Activated CD4-positive, alpha-beta T cell treated with anti-CD3 and anti-CD28 coated beads, Interleukin-2, amount 10 ng/mL, durations not matched to agents 7 days and 5 days (primary cell): Measurements from ENCODE around the gene PTPN13. TPM values are rescaled to one million over a fixed set of nuclear protein-coding genes. Genes with fewer than 3 reads are reported as not detected.

ENCODE experiments used
- CTCF ChIA-PET: fragments of 350-600 bp; sonication (Branson Sonifier 250); formaldehyde crosslinking; loops from one replicate; lab custom pipeline; 2021; ENCODE audit warnings: antibody characterized with exemption; lab: Charles Lee
- POLR2A ChIA-PET: fragments of 350-600 bp; sonication (Branson Sonifier 250); formaldehyde crosslinking; loops from one replicate; lab custom pipeline; 2021; ENCODE audit warnings: antibody characterized with exemption; lab: Charles Lee
- DNase-seq: peaks from one replicate; pipeline ENCODE4 v3.0.0-alpha.2; 2020
- H3K27ac Mint-ChIP-seq: one replicate; pipeline ENCODE4 v1.8.0; 2021; ENCODE audit warnings: mild to moderate bottlenecking, moderate library complexity, mixed read lengths
- H3K27me3 Mint-ChIP-seq: one replicate; pipeline ENCODE4 v1.8.0; 2021; ENCODE audit warnings: mixed read lengths
- H3K36me3 Mint-ChIP-seq: one replicate; pipeline ENCODE4 v1.8.0; 2021; ENCODE audit warnings: low read depth, mixed read lengths
- H3K4me1 Mint-ChIP-seq: one replicate; pipeline ENCODE4 v1.8.0; 2021; ENCODE audit warnings: mixed read lengths
- H3K4me3 Mint-ChIP-seq: one replicate; pipeline ENCODE4 v1.8.0; 2021; ENCODE audit warnings: mild to moderate bottlenecking, moderate library complexity, mixed read lengths
- H3K9me3 Mint-ChIP-seq: one replicate; pipeline ENCODE4 v1.8.0; 2021; ENCODE audit warnings: mixed read lengths
- total RNA-seq, 2 experiments: library from RNA; stranded (reverse); gene quantifications; one replicate each; pipeline ENCODE4 v1.2.3, GENCODE V29; 2021

PTPN13 gene
- total RNA-seq, 2 experiments from 2014 or later: 2.0 to 2.6 TPM

DNA sequence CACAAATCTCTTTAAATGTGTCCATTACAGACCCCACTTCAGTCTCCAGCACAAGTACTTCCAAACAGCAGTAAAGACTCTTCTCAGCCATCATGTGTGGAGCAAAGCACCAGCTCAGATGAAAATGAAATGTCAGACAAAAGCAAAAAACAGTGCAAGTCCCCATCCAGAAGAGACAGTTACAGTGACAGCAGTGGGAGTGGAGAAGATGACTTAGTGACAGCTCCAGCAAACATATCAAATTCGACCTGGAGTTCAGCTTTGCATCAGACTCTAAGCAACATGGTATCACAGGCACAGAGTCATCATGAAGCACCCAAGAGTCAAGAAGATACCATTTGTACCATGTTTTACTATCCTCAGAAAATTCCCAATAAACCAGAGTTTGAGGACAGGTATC, 177.0 kb downstream of the PTPN13 start:
- ChIA-PET POLR2A (no interaction called here), CTCF (interaction anchor here (0.5 kb wide), 1 partner anchor 8 kb away, joined by 6 read pairs; no protein-coding TSS in a partner anchor)
- H3K9me3 Mint-ChIP-seq: no peaks in the 10 kb centered on the region
- no peaks in the 10 kb centered on the region for H3K27me3 Mint-ChIP-seq
- H3K36me3 Mint-ChIP-seq: no peaks in the 10 kb centered on the region
- no peaks in the 10 kb centered on the region for H3K4me1 Mint-ChIP-seq
- H3K27ac Mint-ChIP-seq: no peak overlapping the region
- no peak for DNase-seq
- no peak overlapping the region for H3K4me3 Mint-ChIP-seq

DNA sequence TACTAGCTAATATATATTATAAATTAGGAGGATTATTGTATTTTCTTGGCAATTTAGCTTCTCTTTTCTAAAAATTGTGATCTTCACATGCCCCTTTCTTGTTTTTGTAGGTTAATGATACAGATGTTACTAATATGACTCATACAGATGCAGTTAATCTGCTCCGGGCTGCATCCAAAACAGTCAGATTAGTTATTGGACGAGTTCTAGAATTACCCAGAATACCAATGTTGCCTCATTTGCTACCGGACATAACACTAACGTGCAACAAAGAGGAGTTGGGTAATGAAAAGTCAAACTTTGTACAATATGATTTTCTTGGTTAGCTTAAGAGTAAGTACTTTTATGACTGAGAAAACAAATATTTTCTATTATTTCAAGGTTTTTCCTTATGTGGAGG, 180.9 kb downstream of the PTPN13 start:
- H3K4me3 Mint-ChIP-seq: no peak overlapping the region

DNA sequence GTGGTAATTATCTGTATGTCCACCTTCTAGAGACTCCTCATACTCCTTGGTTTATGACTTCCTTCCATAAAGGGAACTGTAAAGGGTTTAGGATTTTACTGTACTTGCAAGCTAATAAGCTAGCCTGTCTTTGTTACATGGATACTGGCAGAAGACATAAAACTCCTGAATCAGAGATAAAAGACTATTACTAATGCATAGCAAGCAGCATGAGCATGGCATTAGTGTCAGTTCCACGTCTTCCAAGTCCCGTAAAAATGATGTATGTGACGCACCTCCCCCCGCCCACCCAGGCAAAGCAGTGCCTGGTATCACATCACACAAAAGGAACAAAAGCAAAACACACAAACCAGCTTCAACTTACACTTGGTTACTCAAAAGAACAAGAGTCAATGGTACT, 184.1 kb downstream of the PTPN13 start:
- H3K4me1 Mint-ChIP-seq: no peaks in the 10 kb centered on the region
- H3K36me3 Mint-ChIP-seq: no peaks in the 10 kb centered on the region
- CTCF ChIA-PET: interaction anchor here (1.6 kb wide), 1 partner anchor 15 kb away, joined by 4 read pairs; no protein-coding TSS in a partner anchor
- no peak for DNase-seq
- POLR2A ChIA-PET: no interaction called here
- no peaks in the 10 kb centered on the region for H3K9me3 Mint-ChIP-seq
- no peaks in the 10 kb centered on the region for H3K27me3 Mint-ChIP-seq
- no peak overlapping the region for H3K4me3 Mint-ChIP-seq
- no peak overlapping the region for H3K27ac Mint-ChIP-seq

More for the DNA sequence above, 180.9 kb downstream of the PTPN13 start:
- no peaks in the 10 kb centered on the region for H3K27me3 Mint-ChIP-seq
- POLR2A ChIA-PET: no interaction called here
- H3K27ac Mint-ChIP-seq: no peak overlapping the region
- H3K4me1 Mint-ChIP-seq: no peaks in the 10 kb centered on the region
- no peaks in the 10 kb centered on the region for H3K36me3 Mint-ChIP-seq
- CTCF ChIA-PET: interaction anchor here (0.7 kb wide), 1 partner anchor 44 kb away, joined by 3 read pairs; no protein-coding TSS in a partner anchor
- DNase-seq: no peak
- no peaks in the 10 kb centered on the region for H3K9me3 Mint-ChIP-seq

DNA sequence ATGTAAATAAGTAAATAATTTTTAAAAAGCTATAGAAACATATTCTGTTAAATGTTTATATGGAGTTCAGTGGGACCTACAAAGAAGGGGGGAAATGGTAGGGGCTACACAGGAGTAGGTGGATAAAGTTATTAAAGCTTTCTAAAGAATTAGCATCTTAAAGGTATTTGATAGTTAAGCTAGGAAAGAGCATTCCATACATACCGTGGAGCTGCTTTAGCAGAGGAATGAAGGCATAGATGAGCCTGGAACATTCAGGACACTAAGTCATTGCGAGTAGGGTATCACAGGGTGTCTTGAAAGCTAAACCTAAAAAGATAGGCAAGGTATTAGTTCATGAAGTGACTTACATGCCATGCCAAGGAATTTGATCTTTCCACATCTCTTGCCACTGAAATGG, 194.7 kb downstream of the PTPN13 start:
- no peaks in the 10 kb centered on the region for H3K36me3 Mint-ChIP-seq
- peaks cover 3% of the 10 kb centered on the region for H3K27me3 Mint-ChIP-seq
- H3K4me3 Mint-ChIP-seq: no peak overlapping the region
- no peaks in the 10 kb centered on the region for H3K4me1 Mint-ChIP-seq
- H3K9me3 Mint-ChIP-seq: no peaks in the 10 kb centered on the region
- no peak for DNase-seq
- ChIA-PET POLR2A (no interaction called here), CTCF (no interaction called here)
- H3K27ac Mint-ChIP-seq: no peak overlapping the region

DNA sequence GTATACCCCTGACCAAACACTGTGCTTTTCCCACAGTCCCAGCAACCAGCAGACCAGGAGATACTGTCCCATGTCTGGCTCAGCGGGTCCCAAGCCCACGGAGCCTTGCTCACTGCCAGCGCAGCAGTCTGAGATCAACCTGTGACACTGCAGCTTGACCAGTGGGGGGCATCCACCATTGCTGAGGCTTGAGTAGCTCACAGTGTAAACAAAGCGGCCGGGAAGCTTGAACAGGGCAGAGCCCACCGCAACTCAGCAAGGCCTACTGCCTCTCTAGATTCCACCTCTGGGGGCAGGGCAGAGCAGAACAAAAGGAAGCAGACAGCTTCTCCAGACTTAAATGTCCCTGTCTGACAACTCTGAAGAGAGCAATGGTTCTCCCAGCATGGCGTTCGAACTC, 197.0 kb downstream of the PTPN13 start:
- Mint-ChIP-seq H3K36me3 (no peaks in the 10 kb centered on the region), H3K9me3 (peaks cover 3% of the 10 kb centered on the region), H3K27me3 (no peaks in the 10 kb centered on the region), H3K27ac (no peak overlapping the region), H3K4me3 (no peak overlapping the region), H3K4me1 (no peaks in the 10 kb centered on the region)
- DNase-seq: no peak
- CTCF ChIA-PET: no interaction called here
- POLR2A ChIA-PET: no interaction called here

DNA sequence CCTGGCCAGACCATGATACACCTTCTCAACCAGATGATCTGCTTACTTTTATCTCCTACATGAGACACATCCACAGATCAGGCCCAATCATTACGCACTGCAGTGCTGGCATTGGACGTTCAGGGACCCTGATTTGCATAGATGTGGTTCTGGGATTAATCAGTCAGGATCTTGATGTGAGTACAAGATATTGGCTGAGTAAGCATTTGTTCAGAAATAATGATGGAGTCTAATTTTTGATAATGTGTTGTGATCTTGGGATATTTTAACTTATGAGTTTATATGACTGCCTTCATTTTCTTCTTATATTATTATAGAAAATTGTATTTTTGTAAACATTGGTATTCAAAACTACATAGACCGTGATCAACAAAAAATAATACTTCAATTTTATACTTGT, 215.7 kb downstream of the PTPN13 start:
- Mint-ChIP-seq H3K9me3 (no peaks in the 10 kb centered on the region), H3K36me3 (no peaks in the 10 kb centered on the region), H3K27ac (no peak overlapping the region), H3K4me1 (no peaks in the 10 kb centered on the region), H3K27me3 (no peaks in the 10 kb centered on the region), H3K4me3 (no peak overlapping the region)
- POLR2A ChIA-PET: no interaction called here
- CTCF ChIA-PET: no interaction called here
- DNase-seq: no peak

DNA sequence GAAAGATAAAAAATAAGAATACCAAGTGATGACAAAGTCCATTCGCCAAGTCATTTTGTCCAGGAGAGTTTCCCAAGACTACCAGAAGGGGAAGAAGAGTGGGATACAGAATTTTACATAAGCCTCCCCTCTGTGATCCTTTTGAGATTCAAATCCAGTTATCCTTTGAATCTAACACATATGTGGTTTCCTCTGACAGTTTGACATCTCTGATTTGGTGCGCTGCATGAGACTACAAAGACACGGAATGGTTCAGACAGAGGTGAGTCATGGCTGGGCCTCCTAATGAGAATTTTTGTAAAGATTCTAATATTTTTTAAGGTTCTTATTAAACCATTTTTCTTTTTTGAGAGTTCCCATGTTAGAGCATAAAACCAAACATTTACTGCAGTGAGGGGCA, 216.7 kb downstream of the PTPN13 start:
- no peak for DNase-seq
- Mint-ChIP-seq H3K4me3 (no peak overlapping the region), H3K9me3 (peaks cover 3% of the 10 kb centered on the region), H3K27me3 (no peaks in the 10 kb centered on the region), H3K36me3 (no peaks in the 10 kb centered on the region), H3K27ac (no peak overlapping the region), H3K4me1 (no peaks in the 10 kb centered on the region)
- ChIA-PET CTCF (no interaction called here), POLR2A (no interaction called here)

DNA sequence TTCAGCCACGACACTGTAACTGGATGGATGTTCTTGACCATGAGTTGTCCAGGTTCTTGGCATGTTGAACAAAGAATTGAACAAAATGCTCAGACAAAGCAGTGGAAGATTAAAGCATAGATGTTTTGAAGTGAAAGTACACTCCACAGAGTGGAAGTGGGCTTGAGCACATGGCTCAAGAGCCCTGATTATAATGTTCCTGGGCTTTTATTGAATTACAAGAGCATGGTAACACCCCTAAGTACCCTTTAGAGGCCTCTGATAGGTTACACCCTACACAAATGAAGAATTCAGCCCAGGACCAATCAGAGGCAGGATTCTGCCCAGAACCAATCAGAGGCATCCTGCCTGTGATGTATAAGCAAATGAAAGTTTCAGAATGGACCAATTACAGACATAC, 221.5 kb downstream of the PTPN13 start:
- no peaks in the 10 kb centered on the region for H3K4me1 Mint-ChIP-seq
- ChIA-PET CTCF (no interaction called here), POLR2A (no interaction called here)
- peaks cover 3% of the 10 kb centered on the region for H3K9me3 Mint-ChIP-seq
- H3K27me3 Mint-ChIP-seq: no peaks in the 10 kb centered on the region
- H3K36me3 Mint-ChIP-seq: no peaks in the 10 kb centered on the region
- no peak overlapping the region for H3K27ac Mint-ChIP-seq
- no peak for DNase-seq
- no peak overlapping the region for H3K4me3 Mint-ChIP-seq

DNA sequence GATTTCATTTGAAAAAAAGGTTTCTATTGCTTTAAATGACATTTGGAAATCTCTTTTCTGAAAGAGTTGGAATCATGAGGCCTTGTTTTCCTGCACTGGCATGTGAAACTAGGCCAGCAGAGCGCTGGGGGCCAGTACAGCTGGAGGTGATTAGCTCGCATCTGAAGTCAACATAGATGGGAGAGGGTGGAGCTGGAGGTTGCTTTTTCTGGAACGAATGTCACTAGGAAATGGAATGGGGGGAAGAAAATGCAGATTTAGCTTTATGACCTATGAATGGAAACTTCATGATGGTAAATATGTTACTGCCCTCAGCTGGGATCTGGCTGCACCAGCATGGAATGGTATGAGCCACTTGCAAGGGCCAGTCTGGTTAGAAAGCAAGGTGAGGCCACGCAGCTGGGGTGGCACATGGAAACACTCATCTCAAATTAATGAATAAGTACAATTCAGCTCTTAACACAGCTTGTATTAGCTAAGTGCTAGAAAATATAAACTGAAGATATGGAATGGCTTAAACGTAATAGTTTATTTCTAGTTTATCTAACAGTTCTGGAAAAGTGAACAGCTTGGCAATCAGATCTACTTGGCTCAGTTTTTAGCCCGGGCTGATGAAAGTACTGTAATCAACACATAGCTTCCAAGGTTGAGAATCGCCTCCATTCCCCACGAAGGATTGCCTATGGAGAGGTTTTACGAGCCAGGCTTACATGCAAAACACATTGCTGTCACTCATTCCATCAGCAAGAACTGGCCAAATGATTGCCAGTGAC, 222.6 kb downstream of the PTPN13 start:
- CTCF ChIA-PET: no interaction called here
- H3K4me1 Mint-ChIP-seq: no peaks in the 10 kb centered on the region
- POLR2A ChIA-PET: no interaction called here
- DNase-seq: no peak
- H3K36me3 Mint-ChIP-seq: no peaks in the 10 kb centered on the region
- no peaks in the 10 kb centered on the region for H3K27me3 Mint-ChIP-seq
- no peak overlapping the region for H3K4me3 Mint-ChIP-seq
- H3K9me3 Mint-ChIP-seq: peaks cover 3% of the 10 kb centered on the region
- no peak overlapping the region for H3K27ac Mint-ChIP-seq

DNA sequence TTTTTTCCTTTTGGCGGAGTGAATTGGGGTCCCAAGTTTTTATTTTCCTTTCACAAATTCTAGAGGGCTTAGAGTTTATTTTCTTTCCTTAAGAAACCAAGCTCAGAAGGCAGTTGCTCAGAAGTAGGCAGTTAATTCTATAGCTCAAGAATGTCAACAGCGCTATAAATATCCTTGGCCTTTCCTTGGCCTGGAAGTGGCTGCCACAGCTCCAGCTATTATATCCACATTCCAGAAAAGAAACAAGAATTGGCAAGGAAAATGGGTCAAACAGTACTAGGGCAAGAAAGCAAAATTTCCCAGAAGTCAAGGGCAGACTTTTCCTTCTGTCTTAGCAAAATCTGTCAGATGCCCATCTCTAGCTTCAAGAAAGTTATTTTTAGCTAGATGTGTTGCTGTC, 224.1 kb downstream of the PTPN13 start:
- Mint-ChIP-seq H3K27me3 (no peaks in the 10 kb centered on the region), H3K9me3 (peaks cover 3% of the 10 kb centered on the region), H3K4me3 (no peak overlapping the region), H3K36me3 (no peaks in the 10 kb centered on the region), H3K27ac (no peak overlapping the region), H3K4me1 (no peaks in the 10 kb centered on the region)
- no peak for DNase-seq
- ChIA-PET POLR2A (no interaction called here), CTCF (no interaction called here)

DNA sequence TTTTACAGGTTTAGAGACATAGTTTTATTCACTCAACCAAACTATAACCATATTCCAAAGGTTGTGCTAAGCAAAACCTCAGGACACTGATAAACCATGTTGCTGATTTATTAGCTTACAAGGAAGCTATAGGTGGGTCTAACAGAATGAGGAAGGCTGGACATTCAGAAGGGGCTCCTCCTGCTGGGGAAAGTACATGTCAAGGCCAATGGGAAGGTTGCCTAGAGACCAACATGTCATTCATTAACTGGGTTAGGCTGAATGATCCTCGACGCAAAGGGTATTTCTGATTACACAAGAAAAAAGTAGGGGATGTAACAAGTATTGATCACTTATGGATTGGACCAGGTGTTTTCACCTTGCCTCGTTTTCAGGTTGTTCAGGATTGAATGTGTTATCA, 224.7 kb downstream of the PTPN13 start:
- H3K27ac Mint-ChIP-seq: no peak overlapping the region
- no peak for DNase-seq
- POLR2A ChIA-PET: no interaction called here
- H3K4me3 Mint-ChIP-seq: no peak overlapping the region
- H3K4me1 Mint-ChIP-seq: no peaks in the 10 kb centered on the region
- CTCF ChIA-PET: no interaction called here
- H3K27me3 Mint-ChIP-seq: no peaks in the 10 kb centered on the region
- H3K9me3 Mint-ChIP-seq: peaks cover 3% of the 10 kb centered on the region
- H3K36me3 Mint-ChIP-seq: no peaks in the 10 kb centered on the region

DNA sequence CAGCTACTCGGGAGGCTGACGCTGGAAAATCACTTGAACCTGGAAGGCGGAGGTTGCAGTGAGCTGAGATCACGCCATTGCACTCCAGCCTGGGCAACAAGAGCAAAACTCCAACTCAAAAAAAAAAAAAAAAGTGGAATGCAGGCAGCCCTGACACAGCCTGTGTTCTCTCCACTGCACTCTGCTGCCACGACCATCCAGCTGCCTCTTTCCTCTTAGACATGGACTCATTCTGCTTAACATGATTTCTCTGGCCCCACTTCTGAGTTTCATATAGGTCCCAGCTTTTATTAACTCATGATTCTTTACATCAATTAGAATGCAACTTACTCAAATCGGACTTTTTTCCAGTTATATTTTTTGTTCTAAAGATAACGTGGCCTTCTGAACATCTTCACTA, 225.4 kb downstream of the PTPN13 start:
- Mint-ChIP-seq H3K4me1 (no peaks in the 10 kb centered on the region), H3K9me3 (peaks cover 3% of the 10 kb centered on the region), H3K27ac (no peak overlapping the region), H3K27me3 (no peaks in the 10 kb centered on the region), H3K36me3 (no peaks in the 10 kb centered on the region), H3K4me3 (no peak overlapping the region)
- DNase-seq: no peak
- ChIA-PET POLR2A (no interaction called here), CTCF (no interaction called here)

DNA sequence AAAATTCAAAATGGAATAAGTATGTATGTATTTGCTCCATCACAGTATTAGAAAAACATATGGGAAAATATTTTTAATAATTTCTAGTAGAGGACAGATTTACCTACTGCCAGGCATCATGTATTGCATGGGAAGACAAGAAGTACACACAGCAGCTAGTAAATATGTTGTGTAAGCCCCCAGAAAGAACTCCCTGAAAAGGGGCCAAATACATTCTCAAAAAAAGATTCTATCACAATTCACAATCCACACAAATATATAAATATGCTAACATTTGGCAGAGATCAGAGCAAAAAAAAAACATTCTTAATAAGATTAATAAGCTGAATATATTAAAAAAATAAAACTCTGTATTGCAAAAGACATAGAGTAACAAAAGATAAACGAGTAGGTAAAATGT, 227.0 kb downstream of the PTPN13 start:
- no peaks in the 10 kb centered on the region for H3K4me1 Mint-ChIP-seq
- CTCF ChIA-PET: no interaction called here
- DNase-seq: no peak
- no peak overlapping the region for H3K27ac Mint-ChIP-seq
- H3K4me3 Mint-ChIP-seq: no peak overlapping the region
- no peaks in the 10 kb centered on the region for H3K36me3 Mint-ChIP-seq
- no peaks in the 10 kb centered on the region for H3K27me3 Mint-ChIP-seq
- POLR2A ChIA-PET: no interaction called here
- H3K9me3 Mint-ChIP-seq: no peaks in the 10 kb centered on the region

DNA sequence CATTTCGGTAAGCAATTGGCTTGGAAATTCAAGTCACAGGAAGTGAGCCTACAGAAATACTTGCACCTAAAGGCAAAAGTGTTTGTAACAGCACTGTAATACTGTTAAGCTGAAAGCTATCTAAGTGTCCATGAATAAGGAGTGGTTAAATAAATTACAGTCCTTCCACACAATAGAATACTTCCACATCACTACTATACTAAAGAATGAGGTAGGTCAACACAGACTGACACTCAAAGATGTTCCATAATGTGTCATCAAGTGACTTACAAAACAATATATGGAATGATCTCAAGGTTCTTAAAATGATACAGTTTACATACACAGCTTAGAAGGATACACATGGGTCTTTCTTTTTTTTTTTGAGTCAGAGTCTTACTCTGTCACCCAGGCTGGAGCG, 228.0 kb downstream of the PTPN13 start:
- H3K4me3 Mint-ChIP-seq: no peak overlapping the region
- ChIA-PET CTCF (no interaction called here), POLR2A (no interaction called here)
- H3K36me3 Mint-ChIP-seq: no peaks in the 10 kb centered on the region
- no peaks in the 10 kb centered on the region for H3K27me3 Mint-ChIP-seq
- no peaks in the 10 kb centered on the region for H3K9me3 Mint-ChIP-seq
- DNase-seq: no peak
- no peaks in the 10 kb centered on the region for H3K4me1 Mint-ChIP-seq
- no peak overlapping the region for H3K27ac Mint-ChIP-seq
